Peyer's patch (tissue), 4 donors: ENCODE data around the gene PDE6A.

Experiments used
- CTCF ChIP-seq, 6 experiments: fragments of 450-650 bp in 4 of 6; fragments of 200-600 bp in 2 of 6; sonication (generic) in 1 of 6; IDR thresholded peaks; one replicate each; pipeline ENCODE4 v1.5.1; 2017 to 2019; ENCODE audit warnings: antibody characterized with exemption in 6 of 6, mild to moderate bottlenecking in 3 of 6, moderate library complexity in 1 of 6
- POLR2A ChIP-seq, 2 donors: fragments of 450-650 bp; IDR thresholded peaks; one replicate each; pipeline ENCODE4 v1.5.1; 2017; ENCODE audit warnings: antibody characterized with exemption in 2 of 2, mild to moderate bottlenecking in 2 of 2, moderate library complexity in 2 of 2

- no peak for TF ChIP-seq POLR2A (IDR thresholded peaks at IDR 0.05)
- TF ChIP-seq CTCF (IDR thresholded peaks at IDR 0.05), result no peak
Measured at GRCh38 chr5:149863830-149864229, 80.8 kb downstream of the PDE6A start.
